ENCODE measurements around the gene VGLL2. TPM values are rescaled to one million over a fixed set of nuclear protein-coding genes. Genes with fewer than 3 reads are reported as not detected.

VGLL2 gene
- total RNA-seq, 1 experiment from 2014 or later: not detected

DNA sequence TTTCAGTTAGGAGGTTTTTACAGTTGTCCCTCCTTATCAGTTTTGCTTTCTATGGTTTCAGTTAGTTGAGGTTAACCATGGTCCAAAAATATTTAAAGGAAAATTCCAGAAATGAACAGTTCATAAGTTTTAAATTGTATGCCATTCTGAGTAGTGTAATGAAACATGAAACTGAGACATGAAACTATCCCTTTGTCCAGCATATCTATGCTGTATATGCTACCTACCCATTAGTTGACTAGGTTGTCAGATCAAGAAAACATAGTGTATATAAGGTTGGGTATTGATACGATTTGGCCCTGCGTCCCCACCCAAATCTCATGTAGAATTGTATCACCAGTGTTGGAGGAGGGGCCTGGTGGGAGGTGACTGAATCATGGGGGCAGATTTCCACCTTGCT, 39.1 kb downstream of the VGLL2 start:
- in situ Hi-C loops (cut with HindIII; ENCODE audit: low pct_unique_long_range_greater_than_20kb, low sequenced_read_pairs) (no loop called here), intact Hi-C loops (cut with micrococcal nuclease; ENCODE audit: unreplicated experiment) (no loop called here)
- ATAC-seq: no peak
- POLR2A ChIA-PET: no interaction called here
- CTCF ChIA-PET: no interaction called here
- no peaks in the 10 kb centered on the region for H3K36me3 ChIP-seq (ENCODE audit: control insufficient read depth, insufficient read depth, low read length)
- H3K9me3 ChIP-seq (ENCODE audit: control insufficient read depth, insufficient read depth, low read depth, low read length): no peaks in the 10 kb centered on the region
- DNase-seq (ENCODE audit: low read depth, low spot score): no peak
- TF ChIP-seq SIN3A (IDR thresholded peaks at IDR 0.05; ENCODE audit: borderline replicate concordance, insufficient read depth, low read depth, low read length): no peak
- TF ChIP-seq REST (IDR thresholded peaks at IDR 0.05; ENCODE audit: insufficient read depth in 1 of 2, low read depth in 2 of 2, low read length in 1 of 2): no peak
- TF ChIP-seq, protein P1, sequence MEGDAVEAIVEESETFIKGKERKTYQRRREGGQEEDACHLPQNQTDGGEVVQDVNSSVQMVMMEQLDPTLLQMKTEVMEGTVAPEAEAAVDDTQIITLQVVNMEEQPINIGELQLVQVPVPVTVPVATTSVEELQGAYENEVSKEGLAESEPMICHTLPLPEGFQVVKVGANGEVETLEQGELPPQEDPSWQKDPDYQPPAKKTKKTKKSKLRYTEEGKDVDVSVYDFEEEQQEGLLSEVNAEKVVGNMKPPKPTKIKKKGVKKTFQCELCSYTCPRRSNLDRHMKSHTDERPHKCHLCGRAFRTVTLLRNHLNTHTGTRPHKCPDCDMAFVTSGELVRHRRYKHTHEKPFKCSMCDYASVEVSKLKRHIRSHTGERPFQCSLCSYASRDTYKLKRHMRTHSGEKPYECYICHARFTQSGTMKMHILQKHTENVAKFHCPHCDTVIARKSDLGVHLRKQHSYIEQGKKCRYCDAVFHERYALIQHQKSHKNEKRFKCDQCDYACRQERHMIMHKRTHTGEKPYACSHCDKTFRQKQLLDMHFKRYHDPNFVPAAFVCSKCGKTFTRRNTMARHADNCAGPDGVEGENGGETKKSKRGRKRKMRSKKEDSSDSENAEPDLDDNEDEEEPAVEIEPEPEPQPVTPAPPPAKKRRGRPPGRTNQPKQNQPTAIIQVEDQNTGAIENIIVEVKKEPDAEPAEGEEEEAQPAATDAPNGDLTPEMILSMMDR (IDR thresholded peaks at IDR 0.05): no peak
- no peak for TF ChIP-seq TCF7L2 (IDR thresholded peaks at IDR 0.05; ENCODE audit: low read depth, low read length)
- no peak for TF ChIP-seq POLR2AphosphoS5 (IDR thresholded peaks at IDR 0.05; ENCODE audit: low read depth, low read length)
- no TSS peak for BruUV-seq (replicated peaks)
- H3K4me3 ChIP-seq (ENCODE audit: low read depth in 2 of 2, low read length in 2 of 2): no peak overlapping the region
- H3K4me1 ChIP-seq (ENCODE audit: control insufficient read depth, insufficient read depth, low read length): no peaks in the 10 kb centered on the region
- no peaks in the 10 kb centered on the region for H3K27me3 ChIP-seq (ENCODE audit: control insufficient read depth, insufficient read depth, low read length)
- H3K27ac ChIP-seq (ENCODE audit: low read length): no peak overlapping the region

DNA sequence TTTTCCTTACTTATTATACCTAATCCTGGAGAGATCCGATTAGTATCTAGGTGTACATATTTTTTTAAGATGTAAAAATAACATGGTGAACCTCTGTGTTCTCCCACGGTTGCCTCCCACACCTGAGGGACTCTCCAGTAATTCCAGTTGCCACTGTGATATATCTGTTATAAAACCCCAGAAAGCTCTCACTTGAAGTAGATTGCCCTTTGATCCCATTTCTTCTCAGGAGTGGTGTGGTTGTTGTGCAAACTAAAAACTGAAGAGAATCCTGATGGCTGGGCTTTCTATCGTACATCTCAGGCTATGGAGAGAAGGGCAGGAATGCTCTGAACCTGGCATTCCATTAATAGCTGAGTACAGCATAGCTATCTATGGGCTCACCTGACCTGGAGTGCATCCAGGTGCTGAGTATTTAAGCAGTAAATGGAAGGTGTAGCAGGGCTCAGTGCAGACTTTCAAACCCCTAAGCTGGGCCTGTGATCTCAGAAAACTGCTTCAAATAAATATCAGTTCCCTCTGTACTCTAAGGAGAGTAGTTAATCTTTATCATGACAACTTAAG, 41.0 kb downstream of the VGLL2 start:
- no peak for ATAC-seq
- no TSS peak for BruUV-seq (replicated peaks)
- 0 out of 2 replicates have a peak, but pooled peaks cover 2% of the 10 kb centered on the region for H3K27me3 ChIP-seq (ENCODE audit: control insufficient read depth, insufficient read depth, low read length)
- intact Hi-C loops (cut with micrococcal nuclease; ENCODE audit: unreplicated experiment) (no loop called here), in situ Hi-C loops (cut with HindIII; ENCODE audit: low pct_unique_long_range_greater_than_20kb, low sequenced_read_pairs) (no loop called here)
- no peak for DNase-seq (ENCODE audit: low read depth, low spot score)
- no peaks in the 10 kb centered on the region for H3K36me3 ChIP-seq (ENCODE audit: control insufficient read depth, insufficient read depth, low read length)
- H3K4me1 ChIP-seq (ENCODE audit: control insufficient read depth, insufficient read depth, low read length): no peaks in the 10 kb centered on the region
- H3K27ac ChIP-seq (ENCODE audit: low read length): no peak overlapping the region
- TF ChIP-seq, protein P1 (IDR thresholded peaks at IDR 0.05): no peak
- TF ChIP-seq POLR2AphosphoS5 (IDR thresholded peaks at IDR 0.05; ENCODE audit: low read depth, low read length) (no peak), TCF7L2 (IDR thresholded peaks at IDR 0.05; ENCODE audit: low read depth, low read length) (no peak), SIN3A (IDR thresholded peaks at IDR 0.05; ENCODE audit: borderline replicate concordance, insufficient read depth, low read depth, low read length) (no peak), REST (IDR thresholded peaks at IDR 0.05; ENCODE audit: insufficient read depth in 1 of 2, low read depth in 2 of 2, low read length in 1 of 2) (no peak)
- CTCF ChIA-PET: interaction anchor here (0.6 kb wide), 1 partner anchor 10 kb away, joined by 6 read pairs; no protein-coding TSS in a partner anchor
- no peaks in the 10 kb centered on the region for H3K9me3 ChIP-seq (ENCODE audit: control insufficient read depth, insufficient read depth, low read depth, low read length)
- no peak overlapping the region for H3K4me3 ChIP-seq (ENCODE audit: low read depth in 2 of 2, low read length in 2 of 2)
- POLR2A ChIA-PET: no interaction called here

Measured in Panc1 (cell line).